Fibroblast of lung (primary cell): ENCODE results near the gene NPAS1. TPM values are rescaled to one million over a fixed set of nuclear protein-coding genes. Genes with fewer than 3 reads are reported as not detected.
A peak's percentile ranks its signal among the peaks of the same experiment; 100 is the strongest.

Source experiments
- DNase-seq, 2 donors: peaks; one replicate each; pipeline versions ENCODE4 v3.0.0 to v3.0.0-alpha.2; 2010; ENCODE audit warnings: low read depth in 2 of 2
- H2AFZ ChIP-seq: 2 replicates; pipeline ENCODE4 v1.5.1; 2012; ENCODE audit warnings: low read length, control low read depth, inconsistent platforms
- H3K27ac ChIP-seq: 2 replicates; pipeline ENCODE4 v1.5.1; 2011; ENCODE audit warnings: low read length, control low read depth; ENCODE audit not compliant: insufficient read depth
- H3K27me3 ChIP-seq: 2 replicates; pipeline ENCODE4 v1.5.1; 2011; ENCODE audit warnings: mild to moderate bottlenecking, low read length; ENCODE audit not compliant: control insufficient read depth, insufficient read depth
- H3K36me3 ChIP-seq: 2 replicates; pipeline ENCODE4 v1.5.1; 2011; ENCODE audit warnings: low read length; ENCODE audit not compliant: control insufficient read depth, insufficient read depth
- H3K4me1 ChIP-seq: 2 replicates; pipeline ENCODE4 v1.5.1; 2011; ENCODE audit warnings: low read length; ENCODE audit not compliant: control insufficient read depth, insufficient read depth; ENCODE audit errors: extremely low read depth
- H3K4me2 ChIP-seq: 2 replicates; pipeline ENCODE4 v1.5.1; 2011; ENCODE audit warnings: low read length, control low read depth; ENCODE audit not compliant: insufficient read depth; ENCODE audit errors: extremely low read depth
- H3K4me3 ChIP-seq, 4 experiments: fragments of 200-600 bp in 1 of 4; sonication (generic) in 1 of 4; replicated peaks in 1 of 4; 2 replicates each; pipeline ENCODE4 v1.5.1; 2011 to 2016; ENCODE audit warnings: low read length in 4 of 4, low read depth in 3 of 4, mild to moderate bottlenecking in 3 of 4, control low read depth in 2 of 4, inconsistent platforms in 1 of 4, mixed read lengths in 1 of 4; ENCODE audit not compliant: insufficient read depth in 1 of 4; ENCODE audit errors: control extremely low read depth in 1 of 4
- H3K79me2 ChIP-seq: 2 replicates; pipeline ENCODE4 v1.5.1; 2012; ENCODE audit warnings: mild to moderate bottlenecking, low read length, inconsistent platforms; ENCODE audit not compliant: control insufficient read depth, insufficient read depth
- H3K9ac ChIP-seq: 2 replicates; pipeline ENCODE4 v1.5.1; 2011; ENCODE audit warnings: mild to moderate bottlenecking, low read length, control low read depth; ENCODE audit not compliant: insufficient read depth
- H3K9me3 ChIP-seq: 2 replicates; pipeline ENCODE4 v1.5.1; 2012; ENCODE audit warnings: low read depth, low read length; ENCODE audit not compliant: control insufficient read depth, insufficient read depth
- H4K20me1 ChIP-seq: 2 replicates; pipeline ENCODE4 v1.5.1; 2011; ENCODE audit warnings: low read length; ENCODE audit not compliant: control insufficient read depth, insufficient read depth; ENCODE audit errors: extremely low read depth
- CTCF ChIP-seq, 2 donors: IDR thresholded peaks in 1 of 2; conservative IDR thresholded peaks in 1 of 2; 1 replicate in 1 of 2; 2 replicates in 1 of 2; pipeline ENCODE4 v1.5.1; 2011 to 2012; ENCODE audit warnings: low read length in 2 of 2, control low read depth in 1 of 2, inconsistent platforms in 1 of 2, low read depth in 1 of 2, mild to moderate bottlenecking in 1 of 2
- EZH2 ChIP-seq: IDR thresholded peaks from 2 replicates; pipeline ENCODE4 v1.5.1; 2012; ENCODE audit warnings: low read length, control low read depth, mild to moderate bottlenecking; ENCODE audit errors: missing control alignments
- polyA plus RNA-seq, 2 donors: library from polyadenylated mRNA; depleted of rRNA in 1 of 2; stranded (reverse) in 1 of 2; unstranded in 1 of 2; fragments of >200 nt; gene quantifications; 2 replicates each; pipeline ENCODE4 v1.2.1, GENCODE V29; 2011 to 2012; ENCODE audit warnings: missing spikeins in 1 of 2
- total RNA-seq: library from RNA; depleted of rRNA; stranded (reverse); fragments of >200 nt; gene quantifications from 2 replicates; pipeline ENCODE4 v1.2.1, GENCODE V29; 2014

NPAS1 gene
- total and polyA plus RNA-seq, 2 donors (not counting 1 experiment from before 2014, with no cell fraction given): 0.22 to 0.33 TPM

- Histone ChIP-seq H3K27me3 (no peaks in the 10 kb centered on the region), H3K4me2 (no peak overlapping the region), H2AFZ (no peak overlapping the region), H4K20me1 (no peaks in the 10 kb centered on the region), H3K27ac (no peak overlapping the region), H3K36me3 (peaks cover 3% of the 10 kb centered on the region), H3K79me2 (peaks cover 15% of the 10 kb centered on the region), H3K9me3 (no peaks in the 10 kb centered on the region), H3K4me3 (no peak overlapping the region), H3K4me1 (peaks cover 49% of the 10 kb centered on the region), H3K9ac (no peak overlapping the region)
- TF ChIP-seq CTCF (conservative IDR thresholded peaks at IDR 0.05 in 1 of 2, IDR thresholded peaks at IDR 0.05 in 1 of 2; ENCODE audit: low read depth in 1 of 2, low read length in 2 of 2) (no peak), EZH2 (no peak)
- no peak for DNase-seq
Observed at GRCh38 chr19:46979126-46980105, 40.2 kb upstream of the NPAS1 start.

- Histone ChIP-seq H3K79me2 (peaks cover 18% of the 10 kb centered on the region), H3K36me3 (peaks cover 3% of the 10 kb centered on the region), H2AFZ (no peak overlapping the region), H3K4me3 (no peak overlapping the region), H4K20me1 (no peaks in the 10 kb centered on the region), H3K9me3 (no peaks in the 10 kb centered on the region), H3K27me3 (no peaks in the 10 kb centered on the region), H3K4me2 (peak overlapping the region; percentile 19), H3K4me1 (peaks cover 44% of the 10 kb centered on the region), H3K27ac (no peak overlapping the region), H3K9ac (no peak overlapping the region)
- DNase-seq: no peak
- no peak for TF ChIP-seq CTCF (conservative IDR thresholded peaks at IDR 0.05 in 1 of 2, IDR thresholded peaks at IDR 0.05 in 1 of 2; ENCODE audit: low read depth in 1 of 2, low read length in 2 of 2)
- no peak for TF ChIP-seq EZH2
Observed at GRCh38 chr19:46980761-46981160, 38.9 kb upstream of the NPAS1 start.

GRCh38 chr19:46981286-46981945, 38.2 kb upstream of the NPAS1 start:
- Histone ChIP-seq H3K4me1 (peaks cover 41% of the 10 kb centered on the region), H2AFZ (no peak overlapping the region), H3K79me2 (peaks cover 18% of the 10 kb centered on the region), H3K27me3 (no peaks in the 10 kb centered on the region), H3K9ac (no peak overlapping the region), H3K36me3 (peaks cover 3% of the 10 kb centered on the region), H3K4me3 (no peak overlapping the region), H3K4me2 (no peak overlapping the region), H3K27ac (peak overlapping the region; percentile 2), H4K20me1 (no peaks in the 10 kb centered on the region), H3K9me3 (no peaks in the 10 kb centered on the region)
- no peak for DNase-seq
- TF ChIP-seq CTCF (conservative IDR thresholded peaks at IDR 0.05 in 1 of 2, IDR thresholded peaks at IDR 0.05 in 1 of 2; ENCODE audit: low read depth in 1 of 2, low read length in 2 of 2): no peak
- TF ChIP-seq EZH2: no peak
